Measurements from ENCODE around the gene FARP1. TPM values are rescaled to one million over a fixed set of nuclear protein-coding genes. Genes with fewer than 3 reads are reported as not detected.

FARP1 gene
- total and polyA plus RNA-seq, 7 donors, result 6.9 to 96.4 (median 32.9) TPM

GRCh38 chr13:98462946-98463345 is 320.1 kb downstream of the FARP1 start:
- WGBS, 2 donors, result 82 to 95% methylated on average over 8 of the region's 8 CpGs
- Histone ChIP-seq H3K4me1 (peaks cover 0 to 51% (median 37%) of the 10 kb centered on the region in 4 donors), H3K27me3 (no peaks in the 10 kb centered on the region), H3K4me3 (no peak overlapping the region), H3K9me3 (no peaks in the 10 kb centered on the region), H3K27ac (peak overlapping the region in 3 of 4 donors; percentile 3 to 50 (median 29)), H3K36me3 (peaks cover 0 to 54% (median 22%) of the 10 kb centered on the region in 4 donors)
- intact Hi-C loops (cut with DNase I), result no loop called here
- TF ChIP-seq POLR2AphosphoS5 (IDR thresholded peaks at IDR 0.05) (no peak), POLR2A (IDR thresholded peaks at IDR 0.05) (no peak), CTCF (IDR thresholded peaks at IDR 0.05) (no peak), EP300 (IDR thresholded peaks at IDR 0.05) (no peak)
- peak; percentile 61 for DNase-seq

GRCh38 chr13:98466634-98467236 is 323.8 kb downstream of the FARP1 start:
- Histone ChIP-seq H3K36me3 (peaks cover 5 to 31% (median 8%) of the 10 kb centered on the region in 4 donors), H3K4me1 (peaks cover 0 to 61% (median 48%) of the 10 kb centered on the region in 4 donors)
- intact Hi-C loops (cut with DNase I), result no loop called here

GRCh38 chr13:98467263-98467985 is 324.5 kb downstream of the FARP1 start:
- H3K4me1 ChIP-seq, result peaks cover 0 to 61% (median 44%) of the 10 kb centered on the region in 4 donors
- WGBS, 2 donors, result 61 to 82% methylated on average over 13 of the region's 13 CpGs
- H3K4me3 ChIP-seq, result no peak overlapping the region
- H3K36me3 ChIP-seq, result peaks cover 9 to 34% (median 15%) of the 10 kb centered on the region in 4 donors
- peak overlapping the region; percentile 15 to 59 (median 56) for H3K27ac ChIP-seq
- peak; percentile 58 for DNase-seq
- TF ChIP-seq POLR2A (IDR thresholded peaks at IDR 0.05) (no peak), EP300 (IDR thresholded peaks at IDR 0.05) (no peak), POLR2AphosphoS5 (IDR thresholded peaks at IDR 0.05) (no peak), CTCF (IDR thresholded peaks at IDR 0.05) (no peak)
- no peaks in the 10 kb centered on the region for H3K9me3 ChIP-seq
- no peaks in the 10 kb centered on the region for H3K27me3 ChIP-seq
- intact Hi-C loops (cut with DNase I), result no loop called here

More at GRCh38 chr13:98466634-98467236, 323.8 kb downstream of the FARP1 start:
- DNase-seq, result peak; percentile 78
- 61 to 75% methylated on average over 11 of the region's 11 CpGs for WGBS, 2 donors
- peak overlapping the region in 2 of 4 donors; percentile 13 to 58 for H3K27ac ChIP-seq
- no peaks in the 10 kb centered on the region for H3K9me3 ChIP-seq
- H3K4me3 ChIP-seq, result no peak overlapping the region
- TF ChIP-seq POLR2A (IDR thresholded peaks at IDR 0.05) (no peak), CTCF (IDR thresholded peaks at IDR 0.05) (peak; percentile 15 to 49 (median 42))
- no peaks in the 10 kb centered on the region for H3K27me3 ChIP-seq

GRCh38 chr13:98468361-98468760 is 325.5 kb downstream of the FARP1 start:
- H3K9me3 ChIP-seq, result no peaks in the 10 kb centered on the region
- intact Hi-C loops (cut with DNase I), result no loop called here
- no peak for DNase-seq
- peaks cover 9 to 32% (median 14%) of the 10 kb centered on the region in 4 donors for H3K36me3 ChIP-seq
- WGBS, 2 donors, result 76 to 85% methylated on average over 3 of the region's 3 CpGs
- H3K27ac ChIP-seq, result peak overlapping the region; percentile 15 to 59 (median 56)
- TF ChIP-seq POLR2AphosphoS5 (IDR thresholded peaks at IDR 0.05), result no peak
- TF ChIP-seq EP300 (IDR thresholded peaks at IDR 0.05), result no peak
- TF ChIP-seq POLR2A (IDR thresholded peaks at IDR 0.05), result no peak
- H3K4me1 ChIP-seq, result peaks cover 0 to 53% (median 36%) of the 10 kb centered on the region in 4 donors
- H3K4me3 ChIP-seq, result no peak overlapping the region
- H3K27me3 ChIP-seq, result no peaks in the 10 kb centered on the region

GRCh38 chr13:98468929-98469328 is 326.0 kb downstream of the FARP1 start:
- no peaks in the 10 kb centered on the region for H3K9me3 ChIP-seq
- TF ChIP-seq EP300 (IDR thresholded peaks at IDR 0.05) (no peak), POLR2A (IDR thresholded peaks at IDR 0.05) (no peak), POLR2AphosphoS5 (IDR thresholded peaks at IDR 0.05) (no peak), CTCF (IDR thresholded peaks at IDR 0.05) (no peak)
- no peak overlapping the region for H3K4me3 ChIP-seq
- H3K27ac ChIP-seq, result peak overlapping the region in 3 of 4 donors; percentile 53 to 59 (median 58)
- intact Hi-C loops (cut with DNase I), result no loop called here
- WGBS, 2 donors, result 95 to 96% methylated on average over 20 of the region's 20 CpGs
- H3K4me1 ChIP-seq, result peaks cover 0 to 47% (median 32%) of the 10 kb centered on the region in 4 donors
- peak; percentile 61 for DNase-seq
- no peaks in the 10 kb centered on the region for H3K27me3 ChIP-seq
- H3K36me3 ChIP-seq, result peaks cover 11 to 30% (median 12%) of the 10 kb centered on the region in 4 donors

Measured in sigmoid colon (tissue), 7 donors.